ENCODE data around the gene RPAP3. TPM values are rescaled to one million over a fixed set of nuclear protein-coding genes. Genes with fewer than 3 reads are reported as not detected.

Gene RPAP3
- total RNA-seq, 1 experiment from 2014 or later = 48.9 TPM

DNA sequence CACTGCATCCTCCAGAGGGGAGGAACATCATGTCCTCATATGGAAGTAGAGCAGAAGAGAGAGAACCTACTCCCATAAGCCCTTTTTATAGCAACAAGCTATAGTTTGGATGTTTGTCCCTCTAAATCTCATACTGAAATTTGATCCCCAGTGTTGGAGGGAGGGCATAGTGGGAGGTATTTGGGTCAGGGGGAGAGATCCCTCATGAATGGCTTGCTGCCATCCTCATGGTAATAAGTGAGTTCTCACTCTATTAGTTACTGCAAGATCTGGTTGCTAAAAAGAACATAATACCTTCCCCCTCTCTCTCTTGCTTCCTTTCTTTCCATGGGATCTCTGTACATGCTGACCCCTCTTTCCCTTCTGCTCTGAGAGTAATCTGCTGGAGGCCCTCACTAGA, 93.9 kb downstream of the RPAP3 start:
- Histone ChIP-seq H3K4ac (ENCODE audit: low read depth, low read length) (no peak overlapping the region), H3K79me2 (ENCODE audit: insufficient read depth, low read length) (no peaks in the 10 kb centered on the region), H4K91ac (ENCODE audit: insufficient read length, low read depth, low read length) (no peak overlapping the region), H2BK15ac (ENCODE audit: low read depth, low read length) (no peak overlapping the region), H2BK5ac (ENCODE audit: insufficient read length, low read length) (no peak overlapping the region), H4K8ac (replicated peaks; ENCODE audit: insufficient read length, low read depth, low read length) (no peak overlapping the region), H4K20me1 (ENCODE audit: control insufficient read depth, insufficient read depth, insufficient read length) (no peaks in the 10 kb centered on the region), H3K4me2 (ENCODE audit: insufficient read depth, insufficient read length, low read length) (no peak overlapping the region), H3K23me2 (ENCODE audit: insufficient read length, low read depth, low read length, poor library complexity, severe bottlenecking) (no peaks in the 10 kb centered on the region), H2BK20ac (ENCODE audit: low read depth, low read length, poor library complexity, severe bottlenecking) (no peak overlapping the region), H3K27ac (ENCODE audit: insufficient read length, low read depth, low read length) (no peak overlapping the region), H2AFZ (ENCODE audit: low read length) (no peak overlapping the region), H3K14ac (ENCODE audit: insufficient read depth, low read length) (no peak overlapping the region), H2AK5ac (ENCODE audit: insufficient read length, low read length) (no peak overlapping the region), H3K9ac (ENCODE audit: extremely low read depth, insufficient read length, low read length) (no peak overlapping the region), H2BK12ac (ENCODE audit: insufficient read length, low read depth, low read length) (no peak overlapping the region), H3K4me1 (ENCODE audit: insufficient read depth, low read length) (no peaks in the 10 kb centered on the region), H3K9me3 (ENCODE audit: control insufficient read depth, low read depth, low read length) (peaks cover 32% of the 10 kb centered on the region), H2BK120ac (ENCODE audit: low read depth, low read length, poor library complexity, severe bottlenecking) (no peak overlapping the region), H3T11ph (ENCODE audit: low read length) (no peak overlapping the region), H4K5ac (ENCODE audit: insufficient read length, low read depth, low read length) (no peak overlapping the region), H3K27me3 (ENCODE audit: insufficient read depth, low read length) (no peaks in the 10 kb centered on the region), H3K23ac (ENCODE audit: insufficient read length, low read depth, low read length) (no peak overlapping the region), H3K56ac (ENCODE audit: insufficient read length, low read depth, low read length) (no peak overlapping the region), H3K18ac (ENCODE audit: insufficient read length, low read depth, low read length) (no peak overlapping the region), H3K79me1 (ENCODE audit: insufficient read depth, low read depth, low read length, poor library complexity, severe bottlenecking) (no peaks in the 10 kb centered on the region)
- H3K4me1 Mint-ChIP-seq = no peaks in the 10 kb centered on the region
- DNase-seq = no peak
- peaks cover 42 to 56% of the 10 kb centered on the region in 2 experiments for H3K9me3 Mint-ChIP-seq
- H3K36me3 Mint-ChIP-seq (ENCODE audit: insufficient read depth in 1 of 3, low read depth in 3 of 3) = peaks cover 37 to 43% (median 39%) of the 10 kb centered on the region in 3 experiments
- no peak overlapping the region for H3K4me3 Mint-ChIP-seq
- no peak overlapping the region for H3K27ac Mint-ChIP-seq
- TF ChIP-seq, protein P1, sequence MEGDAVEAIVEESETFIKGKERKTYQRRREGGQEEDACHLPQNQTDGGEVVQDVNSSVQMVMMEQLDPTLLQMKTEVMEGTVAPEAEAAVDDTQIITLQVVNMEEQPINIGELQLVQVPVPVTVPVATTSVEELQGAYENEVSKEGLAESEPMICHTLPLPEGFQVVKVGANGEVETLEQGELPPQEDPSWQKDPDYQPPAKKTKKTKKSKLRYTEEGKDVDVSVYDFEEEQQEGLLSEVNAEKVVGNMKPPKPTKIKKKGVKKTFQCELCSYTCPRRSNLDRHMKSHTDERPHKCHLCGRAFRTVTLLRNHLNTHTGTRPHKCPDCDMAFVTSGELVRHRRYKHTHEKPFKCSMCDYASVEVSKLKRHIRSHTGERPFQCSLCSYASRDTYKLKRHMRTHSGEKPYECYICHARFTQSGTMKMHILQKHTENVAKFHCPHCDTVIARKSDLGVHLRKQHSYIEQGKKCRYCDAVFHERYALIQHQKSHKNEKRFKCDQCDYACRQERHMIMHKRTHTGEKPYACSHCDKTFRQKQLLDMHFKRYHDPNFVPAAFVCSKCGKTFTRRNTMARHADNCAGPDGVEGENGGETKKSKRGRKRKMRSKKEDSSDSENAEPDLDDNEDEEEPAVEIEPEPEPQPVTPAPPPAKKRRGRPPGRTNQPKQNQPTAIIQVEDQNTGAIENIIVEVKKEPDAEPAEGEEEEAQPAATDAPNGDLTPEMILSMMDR (conservative IDR thresholded peaks at IDR 0.05) = no peak
- H3K27me3 Mint-ChIP-seq (ENCODE audit: low read depth) = no peaks in the 10 kb centered on the region

Other genes starting within 250 kb of the RPAP3 start
- gene ENDOU, start 19.5 kb upstream of the RPAP3 start, total RNA-seq (2021) = not detected in 2 replicates
- 5.6 and 7.4 TPM in 2 replicates for gene RAPGEF3, start 52.9 kb upstream of the RPAP3 start, total RNA-seq (2021)
- gene SLC48A1, start 67.2 kb upstream of the RPAP3 start, total RNA-seq (2021) = 10.6 TPM in 2 replicates
- 69.3 and 72.1 TPM in 2 replicates for gene HDAC7, start 113.9 kb upstream of the RPAP3 start, total RNA-seq (2021)
- 0.61 and 0.70 TPM in 2 replicates for gene VDR, start 199.0 kb upstream of the RPAP3 start, total RNA-seq (2021)

Measured in H9 (cell line).